Myocyte (in vitro differentiated cells): Measurements from ENCODE around the gene BAIAP3. TPM values are rescaled to one million over a fixed set of nuclear protein-coding genes. Genes with fewer than 3 reads are reported as not detected.

Experiments used
- DNase-seq: peaks from one replicate; pipeline ENCODE4 v3.0.0-alpha.2; 2012; ENCODE audit warnings: low read depth
- total RNA-seq: library from RNA; depleted of rRNA; stranded (reverse); fragments of >200 nt; gene quantifications from 2 replicates; pipeline ENCODE4 v1.2.3, GENCODE V29; 2014

Gene BAIAP3
- total RNA-seq, 1 donor from 2014 or later: 3.6 TPM

DNA sequence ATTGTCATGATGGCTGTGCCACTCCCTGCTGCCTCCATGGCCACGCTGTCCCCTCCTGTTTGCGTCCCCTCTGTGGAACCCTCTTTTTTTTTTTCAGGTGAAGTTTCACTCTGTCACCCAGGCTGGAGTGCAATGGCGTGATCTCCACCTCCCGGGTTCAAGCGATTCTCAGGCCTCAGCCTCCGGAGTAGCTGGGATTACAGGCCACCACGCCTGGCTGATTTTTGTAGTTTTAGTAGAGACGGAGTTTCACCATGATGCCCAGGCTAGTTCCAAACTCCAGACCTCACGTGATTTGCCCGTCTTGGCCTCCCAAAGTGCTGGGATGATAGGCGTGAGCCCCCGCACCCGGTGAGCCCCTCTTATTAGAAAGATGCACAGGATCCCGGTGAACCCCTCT lies 35.0 kb upstream of the BAIAP3 start:
- no peak for DNase-seq

DNA sequence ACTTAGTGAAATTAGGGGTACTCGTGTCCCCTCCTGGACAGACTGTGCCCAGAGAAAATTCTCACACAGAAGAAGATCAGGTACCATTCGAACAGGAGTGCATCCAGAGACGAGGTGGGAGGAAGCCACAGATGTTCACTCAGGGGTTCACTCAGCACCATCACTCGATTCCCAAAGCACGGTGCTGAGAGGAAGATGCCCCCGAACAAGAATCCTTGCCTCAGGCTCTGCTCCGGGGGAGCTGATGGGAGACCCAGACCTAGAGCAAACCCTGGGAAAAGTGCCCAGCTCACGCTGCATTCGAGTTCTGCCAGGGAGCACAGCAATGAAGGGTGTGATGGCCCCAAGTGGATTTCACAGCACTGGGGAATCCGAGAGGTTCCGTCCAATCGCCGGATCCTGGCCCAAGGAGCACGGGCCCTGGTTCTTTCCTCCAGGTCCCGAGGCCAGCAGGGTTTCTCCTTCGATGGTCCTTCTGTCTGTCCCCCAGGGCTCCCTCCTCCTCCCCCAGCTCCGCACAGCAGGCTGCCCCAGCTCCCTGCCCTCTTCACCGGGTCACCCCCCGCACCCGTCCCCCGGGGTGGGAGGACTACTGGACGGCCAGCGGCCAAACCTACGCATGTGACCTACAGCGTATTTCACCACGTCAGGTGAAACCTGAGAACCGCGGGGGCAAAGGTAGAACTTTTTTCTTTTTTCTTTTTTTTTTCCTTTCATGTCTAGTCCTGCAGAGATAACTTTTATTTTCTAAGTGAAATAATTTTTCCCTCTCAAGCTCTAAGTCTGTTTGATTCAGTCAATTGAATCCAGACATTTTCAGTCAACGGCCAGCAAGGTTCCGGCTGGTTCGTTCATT lies 34.2 kb upstream of the BAIAP3 start:
- no peak for DNase-seq

DNA sequence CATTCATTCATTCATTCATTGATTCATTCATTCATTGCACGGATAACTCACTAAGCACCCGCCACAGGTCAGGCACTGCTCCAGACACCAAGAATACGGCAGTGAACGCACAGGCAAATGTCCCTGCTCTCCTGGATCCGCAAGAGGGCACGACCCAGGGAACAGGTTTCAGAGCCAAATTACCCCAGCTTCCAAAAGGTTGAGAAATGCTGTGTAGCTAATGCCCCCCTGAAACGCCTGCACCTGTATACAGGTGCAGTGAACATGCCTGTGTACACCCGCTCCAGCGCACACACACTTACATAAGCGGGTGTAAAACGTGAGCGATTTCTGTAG lies 33.6 kb upstream of the BAIAP3 start:
- DNase-seq: no peak

DNA sequence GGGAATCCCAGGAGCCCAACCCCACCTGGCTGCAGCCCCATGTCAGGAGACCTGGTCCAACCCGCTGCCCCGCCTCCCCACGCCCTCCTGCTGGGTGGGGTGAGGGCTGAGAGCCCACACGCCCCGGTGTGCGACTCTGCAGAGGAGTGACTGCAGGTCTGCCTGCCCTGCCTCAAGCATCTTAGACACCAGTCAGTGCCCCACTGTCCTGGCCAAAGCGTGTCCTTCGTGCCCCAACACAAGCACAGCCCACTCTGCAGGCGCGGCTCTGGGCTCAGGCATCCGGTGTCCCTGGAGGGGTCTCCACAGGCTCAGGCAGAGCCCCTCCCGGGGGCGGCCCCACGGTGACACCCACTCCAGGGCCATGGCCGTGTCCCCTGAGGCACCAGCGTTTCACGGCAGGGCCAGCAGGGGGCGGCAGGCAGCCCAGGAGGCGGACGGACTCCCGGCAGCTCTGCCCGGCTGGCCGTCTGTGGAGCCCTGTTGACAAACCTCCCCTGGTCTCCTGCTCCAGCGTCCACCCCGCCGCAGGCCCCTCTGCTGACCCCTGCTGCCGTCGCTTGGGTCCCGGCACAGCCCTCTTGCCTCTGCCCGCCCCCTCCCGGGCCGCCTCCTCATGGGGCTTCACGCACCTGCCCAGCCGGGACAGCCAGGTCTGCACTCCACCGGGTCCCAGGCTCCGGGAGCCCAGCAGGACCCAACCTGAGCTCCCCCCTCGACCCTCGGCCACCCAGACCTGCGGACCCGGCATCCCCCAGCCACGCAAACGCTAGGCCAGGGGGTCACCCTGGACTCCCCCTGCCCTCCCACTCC lies 32.6 kb upstream of the BAIAP3 start:
- peak; percentile 65 for DNase-seq

DNA sequence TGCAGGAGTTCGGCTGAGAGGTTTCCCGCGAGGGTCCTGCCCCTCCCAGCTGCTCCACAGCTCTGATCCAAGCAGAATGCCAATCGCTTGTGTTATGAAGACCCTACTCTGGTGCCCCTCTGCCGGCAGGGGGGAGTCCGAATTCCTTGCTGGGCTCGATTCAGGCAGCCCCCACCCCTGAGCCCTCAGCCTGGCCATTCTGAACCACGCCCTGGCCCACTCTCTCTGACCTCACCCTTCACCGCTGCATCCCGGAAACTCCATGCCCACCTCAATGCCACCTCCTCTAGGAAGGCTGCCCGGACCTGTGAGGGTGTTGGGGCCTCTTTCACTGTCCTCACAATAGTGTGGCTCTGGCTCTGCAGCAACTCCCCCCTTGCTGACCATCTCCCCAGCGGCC lies 31.9 kb upstream of the BAIAP3 start:
- DNase-seq: no peak

DNA sequence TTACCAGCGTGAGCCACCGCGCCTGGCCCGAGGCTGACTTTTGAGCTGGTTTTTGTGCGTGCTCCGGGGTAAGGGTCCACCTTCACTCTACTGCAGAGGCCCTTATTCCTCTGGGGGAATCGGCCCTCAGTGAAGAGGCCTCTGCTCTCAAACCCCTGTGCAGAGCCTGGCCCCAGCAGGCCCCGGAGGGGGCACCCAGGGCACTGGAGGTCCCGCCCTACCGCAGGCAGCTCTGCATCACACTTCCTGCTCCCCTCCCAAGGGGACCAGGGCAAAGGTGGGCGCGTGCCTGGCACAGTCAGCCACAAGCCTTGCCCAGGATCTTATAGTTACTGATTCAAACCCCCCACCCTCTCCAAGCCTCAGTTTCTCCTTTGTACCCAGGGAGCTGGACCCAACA lies 27.6 kb upstream of the BAIAP3 start:
- no peak for DNase-seq

DNA sequence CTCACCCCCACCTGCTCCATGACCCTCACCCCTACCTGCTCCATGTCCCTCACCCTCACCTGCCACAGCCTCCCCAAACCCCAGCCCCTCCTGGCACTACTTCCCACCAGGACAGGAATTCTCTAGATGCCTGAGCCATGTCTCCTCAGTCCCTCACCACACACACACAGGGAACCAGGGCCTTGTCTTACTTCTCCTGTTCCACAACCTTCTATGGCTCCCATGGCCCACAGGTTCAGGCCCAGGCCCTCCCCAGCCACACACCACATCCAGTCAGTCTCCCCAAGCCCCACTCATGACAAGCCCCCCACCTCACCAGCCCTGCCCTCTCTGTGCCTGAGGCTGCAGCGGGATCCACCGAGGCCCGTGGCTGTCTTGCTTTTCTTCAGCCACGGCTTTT lies 27.1 kb upstream of the BAIAP3 start:
- no peak for DNase-seq

DNA sequence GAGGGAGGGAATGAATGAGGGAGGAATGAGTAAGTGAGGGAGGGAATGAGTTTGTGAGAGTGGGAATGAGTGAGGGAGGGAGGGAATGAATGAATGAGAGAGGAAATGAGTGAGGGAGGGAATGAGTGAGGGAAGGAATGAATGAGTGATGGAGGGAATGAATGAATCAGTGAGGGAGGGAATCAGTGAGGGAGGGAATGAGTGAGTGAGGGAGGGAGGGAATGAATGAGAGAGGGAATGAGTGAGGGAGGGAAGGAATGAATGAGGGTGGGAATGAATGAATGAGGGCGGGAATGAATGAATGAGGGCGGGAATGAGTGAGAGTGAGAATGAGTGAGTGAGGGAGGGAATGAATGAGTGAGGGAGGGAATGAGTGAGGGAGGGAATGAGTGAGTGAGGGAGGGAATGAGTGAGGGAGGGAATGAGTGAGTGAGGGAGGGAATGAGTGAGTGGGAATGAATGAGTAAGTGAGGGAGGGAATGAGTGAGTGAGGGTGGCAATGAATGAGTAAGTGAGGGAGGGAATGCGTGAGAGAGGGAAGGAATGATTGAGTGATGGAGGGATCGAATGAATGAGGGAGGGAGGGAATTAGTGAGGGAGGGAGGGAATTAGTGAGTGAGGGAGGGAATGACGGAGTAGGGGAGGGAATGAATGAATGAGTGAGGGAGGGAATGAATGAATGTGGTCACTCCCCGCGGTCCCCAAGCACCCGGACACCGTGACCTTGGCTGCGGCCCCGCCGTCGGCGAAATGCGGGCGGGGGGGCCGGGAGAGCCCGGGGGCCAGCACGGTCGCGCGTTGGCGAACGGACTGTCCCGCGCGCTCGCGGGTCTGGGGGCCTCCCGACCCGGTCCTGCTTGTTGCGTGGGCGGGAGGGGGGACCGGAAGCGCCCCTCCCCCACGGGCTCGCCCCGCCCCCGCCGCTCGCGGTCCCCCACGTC lies 25.1 kb upstream of the BAIAP3 start:
- DNase-seq: no peak

DNA sequence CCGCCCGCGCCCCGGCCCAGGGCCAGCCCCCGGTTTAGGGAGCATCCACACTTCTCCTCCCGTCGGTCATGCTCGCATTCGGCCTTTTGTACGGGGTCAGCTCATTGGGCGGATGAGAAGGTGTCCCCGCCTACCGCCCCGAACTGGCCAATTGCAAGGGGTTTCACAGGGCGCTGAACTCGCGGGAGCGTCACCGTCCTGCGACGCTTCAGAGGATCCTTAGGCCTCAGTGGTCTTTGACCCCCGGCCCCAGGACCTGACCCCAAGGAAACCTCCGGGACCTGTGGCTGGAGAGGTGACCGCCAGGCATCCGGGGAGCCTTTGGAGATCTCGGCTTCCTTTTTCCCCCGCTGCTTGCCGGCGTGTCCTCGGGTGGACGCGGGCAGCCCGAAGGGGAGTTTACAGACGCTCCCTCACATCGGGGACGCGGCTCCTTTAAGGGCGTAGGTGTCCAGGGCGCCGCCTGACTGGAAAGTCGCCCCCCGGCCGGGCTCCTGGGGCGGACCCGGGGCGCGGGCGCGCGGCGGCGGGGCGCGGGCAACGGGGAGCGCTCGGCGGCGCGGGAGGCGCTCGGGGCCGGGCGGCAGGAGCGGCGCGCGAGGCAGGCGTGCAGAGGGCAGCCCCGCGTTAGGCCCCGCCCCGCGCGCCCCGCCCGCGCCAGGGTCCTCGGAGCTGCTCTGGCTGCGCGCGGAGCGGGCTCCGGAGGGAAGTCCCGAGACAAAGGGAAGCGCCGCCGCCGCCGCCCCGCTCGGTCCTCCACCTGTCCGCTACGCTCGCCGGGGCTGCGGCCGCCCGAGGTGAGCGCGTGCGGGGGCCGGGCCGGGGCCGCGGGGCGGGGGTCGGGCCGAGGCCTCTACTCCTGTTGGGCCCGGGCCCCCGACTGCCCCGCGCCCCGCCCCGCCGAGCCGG lies 24.2 kb upstream of the BAIAP3 start, which contains the start of gene UBE2I:
Gene UBE2I, plus strand, starts transcription at position 660 of the 909 bp plus-strand sequence. CDS start 4,395 bp downstream, outside the sequence.
- DNase-seq: peak; percentile 98

DNA sequence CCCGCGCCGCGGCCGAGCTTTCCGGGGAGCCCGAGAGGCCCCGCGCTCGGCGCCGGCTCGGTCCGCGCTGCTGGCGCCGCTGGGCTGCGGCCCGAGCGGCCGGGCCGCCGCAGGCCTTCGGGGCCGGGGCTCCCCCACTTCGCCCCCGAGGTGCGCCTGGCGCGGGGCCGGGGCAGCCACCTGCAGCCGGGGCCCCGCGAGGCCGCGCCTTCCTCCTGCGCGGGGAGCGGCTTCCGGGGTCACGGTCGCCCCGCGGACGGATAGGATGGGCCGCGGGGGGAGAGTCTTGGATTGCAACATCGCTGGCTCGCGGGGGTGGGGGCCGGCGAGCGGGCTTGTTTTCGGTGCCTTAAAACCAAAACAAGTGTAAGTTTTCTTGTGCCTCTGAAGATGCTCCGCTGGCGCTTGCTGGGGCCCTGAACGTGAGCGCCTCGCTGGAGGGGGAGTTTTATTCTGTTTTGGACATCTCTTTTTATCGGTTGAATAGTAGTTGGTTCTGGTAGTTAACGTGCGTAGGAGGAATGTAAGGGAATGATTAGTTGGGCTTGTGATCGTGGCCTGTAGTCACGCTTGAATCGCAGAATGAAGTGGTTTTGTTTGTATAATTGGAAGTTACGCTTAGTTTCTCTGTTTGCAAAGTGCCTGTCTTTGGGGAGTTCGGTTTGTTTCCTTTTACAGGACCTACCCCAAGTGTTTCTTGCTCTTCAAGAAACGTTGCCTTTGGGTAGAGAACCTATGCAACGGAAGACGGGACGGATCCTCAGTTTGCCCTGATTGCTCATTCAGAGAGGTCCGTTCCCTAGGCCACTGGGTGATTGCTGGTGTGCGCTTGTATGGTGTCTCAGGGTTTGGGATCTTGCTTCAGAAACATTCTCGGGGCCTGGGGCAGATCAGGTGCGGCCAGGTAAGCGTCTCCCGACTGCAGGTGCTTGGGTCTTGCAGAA lies 23.3 kb upstream of the BAIAP3 start:
- DNase-seq: no peak

DNA sequence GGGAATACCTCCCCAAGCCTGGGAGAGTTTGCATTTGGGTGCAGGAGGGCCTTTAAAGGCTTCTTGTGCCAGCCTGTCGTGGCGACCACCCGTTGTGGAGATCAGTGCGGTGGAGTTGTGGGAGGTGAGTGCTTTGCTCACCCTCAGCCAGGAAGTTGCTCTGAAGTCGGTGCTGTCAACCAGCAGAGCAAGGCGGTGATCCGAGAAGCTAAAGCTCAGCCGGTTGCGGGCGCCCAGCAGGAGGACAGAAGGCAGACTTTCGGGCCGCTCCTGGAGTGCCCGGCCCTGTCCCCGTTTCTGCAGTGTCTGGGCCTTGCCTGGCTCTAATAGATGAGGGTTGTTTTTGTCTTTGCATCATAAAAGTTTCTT lies 22.6 kb upstream of the BAIAP3 start:
- DNase-seq: no peak

DNA sequence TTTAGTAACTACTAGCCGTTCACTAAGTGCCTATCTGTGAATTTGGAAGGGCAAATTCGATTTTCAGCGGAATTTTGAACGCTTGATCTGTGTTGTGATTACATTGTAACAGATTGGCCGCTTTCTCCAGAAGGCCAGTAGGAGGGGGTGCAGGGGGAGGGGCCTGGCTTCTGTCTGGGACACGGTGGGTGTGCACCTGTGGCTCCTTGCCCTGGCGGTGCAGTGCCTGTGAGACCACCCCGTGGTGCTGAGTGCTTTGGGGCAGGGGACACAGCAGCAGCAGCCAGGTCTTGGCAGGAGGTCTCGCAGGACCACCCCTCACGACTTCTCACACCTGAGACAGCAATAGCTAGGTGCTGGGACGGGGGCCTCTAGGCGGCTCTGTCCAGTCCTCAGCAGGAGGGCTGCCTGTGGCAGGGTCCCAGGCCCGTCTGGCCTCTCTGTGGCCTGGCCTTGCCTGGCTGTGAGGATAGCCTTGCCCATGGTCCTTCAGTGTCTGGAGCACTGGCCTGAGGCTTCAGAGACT lies 22.2 kb upstream of the BAIAP3 start:
- no peak for DNase-seq

DNA sequence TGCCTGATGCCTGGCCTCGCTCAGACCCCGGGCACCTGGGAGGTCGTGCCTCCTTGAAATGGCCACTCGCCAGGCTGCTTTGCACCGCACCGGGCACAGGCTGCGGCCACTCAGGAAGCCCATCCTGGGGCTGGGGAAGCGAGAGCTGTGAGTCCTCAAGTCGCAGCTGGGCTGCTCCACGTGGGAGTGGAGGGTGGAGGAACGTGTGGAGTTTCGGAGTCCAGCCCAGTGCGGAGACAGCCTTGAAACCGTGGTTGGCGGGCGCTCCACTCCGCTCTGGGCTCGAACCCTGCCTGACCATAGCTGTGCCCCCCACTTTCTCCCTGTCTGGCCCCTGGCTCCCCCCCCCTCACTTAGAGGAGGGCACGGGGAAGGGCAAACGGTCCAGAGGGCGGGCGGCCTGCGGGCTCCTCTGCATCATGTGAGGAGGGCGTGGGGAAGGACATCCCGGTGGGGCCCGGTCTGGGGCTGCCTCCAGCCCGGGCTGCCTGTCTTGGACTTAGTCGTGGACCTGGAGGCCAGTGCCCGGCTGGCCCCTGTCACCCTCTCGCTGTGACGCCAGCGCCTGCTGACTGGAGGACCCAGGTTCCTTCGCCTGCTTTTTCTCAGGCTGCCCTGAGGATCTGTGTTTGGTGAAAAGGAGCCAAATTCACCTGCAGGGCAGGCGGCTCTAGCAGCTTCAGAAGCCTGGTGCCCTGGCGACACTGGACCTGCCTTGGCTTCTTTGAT lies 21.5 kb upstream of the BAIAP3 start:
- DNase-seq: no peak

DNA sequence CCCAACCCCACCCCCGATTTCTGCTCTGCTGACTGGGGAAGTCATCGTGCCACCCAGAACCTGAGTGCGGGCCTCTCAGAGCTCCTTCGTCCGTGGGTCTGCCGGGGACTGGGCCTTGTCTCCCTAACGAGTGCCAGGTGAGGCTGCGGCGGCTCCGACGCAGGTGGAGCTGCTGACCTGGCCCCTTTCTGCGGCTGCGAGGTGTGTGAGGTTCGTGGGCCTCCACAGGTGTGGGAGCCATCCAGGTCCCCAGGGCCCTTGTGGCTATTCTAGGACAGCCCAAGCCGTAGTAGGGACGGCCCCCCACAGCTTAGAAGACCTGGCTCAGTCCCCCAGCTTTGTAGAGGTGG lies 21.0 kb upstream of the BAIAP3 start:
- no peak for DNase-seq

DNA sequence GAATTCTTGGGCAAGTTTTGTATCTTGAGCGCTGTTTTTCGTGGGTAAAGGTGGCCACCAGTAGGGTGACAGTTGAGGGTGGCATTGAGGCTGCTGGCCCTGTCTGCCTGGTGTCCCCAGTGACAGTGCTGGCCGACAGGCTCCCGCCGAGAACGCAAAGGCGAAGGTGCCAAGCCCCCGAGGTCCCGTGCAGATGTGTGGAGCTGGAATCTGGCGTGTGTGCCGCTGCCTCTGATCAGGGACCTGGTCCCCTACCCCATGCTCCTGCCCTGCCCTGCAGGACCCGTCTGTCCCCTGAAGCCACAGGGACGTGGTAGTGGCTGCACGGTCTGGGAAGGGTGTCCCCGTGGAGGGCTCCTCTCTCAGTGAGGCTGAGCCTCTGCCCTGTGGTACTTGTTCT lies 20.5 kb upstream of the BAIAP3 start:
- DNase-seq: no peak

DNA sequence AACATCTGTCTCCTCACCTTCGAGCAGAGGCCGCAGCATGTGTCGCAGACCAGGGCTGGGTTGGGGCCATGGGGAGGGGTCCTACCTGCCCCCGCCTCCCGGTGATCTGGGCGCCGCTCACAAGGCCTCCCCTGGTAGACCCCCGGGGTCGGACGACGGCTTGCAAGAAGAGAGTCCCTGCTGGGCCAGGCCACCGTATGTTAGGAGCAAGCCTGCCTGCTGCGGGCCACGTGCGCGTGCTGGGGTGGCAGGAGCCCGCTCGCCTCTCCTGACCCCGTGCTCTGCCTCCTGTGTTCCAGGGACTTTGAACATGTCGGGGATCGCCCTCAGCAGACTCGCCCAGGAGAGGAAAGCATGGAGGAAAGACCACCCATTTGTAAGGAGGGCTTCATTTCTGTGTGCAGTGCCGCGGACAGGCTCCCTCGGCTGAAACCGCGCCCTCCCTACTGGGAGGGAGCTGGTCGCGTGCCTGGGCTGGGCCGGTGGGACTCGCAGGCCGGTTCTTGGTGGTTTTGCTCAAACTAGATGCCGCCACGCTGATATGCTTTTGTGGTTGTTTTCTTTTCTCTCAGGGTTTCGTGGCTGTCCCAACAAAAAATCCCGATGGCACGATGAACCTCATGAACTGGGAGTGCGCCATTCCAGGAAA lies 19.6 kb upstream of the BAIAP3 start:
- no peak for DNase-seq

DNA sequence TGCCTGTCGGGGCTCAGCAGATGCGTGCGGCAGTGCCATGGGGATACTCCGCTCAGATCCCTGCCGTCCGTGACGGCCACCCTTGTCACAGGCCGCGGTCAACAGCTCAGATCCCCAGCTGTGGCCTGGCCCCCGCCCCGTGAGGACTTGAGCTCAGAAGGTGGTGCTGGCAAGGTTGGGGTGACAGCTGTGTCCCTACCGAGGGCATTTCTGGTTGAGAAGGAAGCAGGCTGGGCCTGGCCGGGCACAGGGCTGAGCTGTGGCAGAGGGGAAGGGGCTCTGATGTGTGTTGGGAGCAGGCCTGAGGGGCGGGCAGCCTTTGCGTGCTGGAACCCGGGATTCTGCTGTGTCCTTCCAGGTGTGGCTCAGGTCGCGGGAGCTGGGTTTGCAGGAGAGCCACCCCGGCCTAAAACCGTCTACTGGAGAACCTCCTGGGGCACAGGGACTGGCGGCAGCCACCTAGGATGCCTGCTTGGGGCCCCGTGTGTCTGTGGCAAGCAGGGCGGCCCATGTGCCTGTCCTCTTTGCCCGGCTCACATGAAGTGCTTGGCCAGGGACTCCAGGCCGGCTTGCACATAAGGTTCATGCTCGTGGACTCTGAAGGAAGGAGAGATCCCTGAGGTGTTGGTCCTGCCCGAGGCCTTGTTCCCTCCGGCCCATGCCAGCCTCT lies 18.9 kb upstream of the BAIAP3 start:
- peak; percentile 39 for DNase-seq
